ENCODE data around the gene NMNAT3.

The NMNAT3 gene

GRCh38 chr3:139574026-139574947 lies 103.5 kb downstream of the NMNAT3 start:
- no peak for DNase-seq

- no peak for DNase-seq
These were observed 104.7 kb downstream of the NMNAT3 start for GRCh38 chr3:139572847-139573672.

GRCh38 chr3:139571711-139572110 lies 106.1 kb downstream of the NMNAT3 start:
- DNase-seq, result no peak

GRCh38 chr3:139564294-139564861 lies 113.4 kb downstream of the NMNAT3 start:
- no peak for DNase-seq

GRCh38 chr3:139561959-139562676 lies 115.7 kb downstream of the NMNAT3 start:
- no peak for DNase-seq

GRCh38 chr3:139561255-139561817 lies 116.4 kb downstream of the NMNAT3 start:
- DNase-seq, result no peak

- DNase-seq, result no peak
These were observed 117.4 kb downstream of the NMNAT3 start for GRCh38 chr3:139560411-139560810.

GRCh38 chr3:139559541-139559940 lies 118.2 kb downstream of the NMNAT3 start:
- DNase-seq, result no peak

- no peak for DNase-seq
These were observed 119.2 kb downstream of the NMNAT3 start for GRCh38 chr3:139558351-139559266.

GRCh38 chr3:139557041-139557440 lies 120.7 kb downstream of the NMNAT3 start:
- no peak for DNase-seq

GRCh38 chr3:139555249-139555648 lies 122.5 kb downstream of the NMNAT3 start:
- no peak for DNase-seq

- no peak for DNase-seq
These were observed 123.1 kb downstream of the NMNAT3 start for GRCh38 chr3:139554628-139555027.

- DNase-seq, result no peak
These were observed 125.0 kb downstream of the NMNAT3 start for GRCh38 chr3:139552632-139553365.

- DNase-seq, result no peak
These were observed 129.0 kb downstream of the NMNAT3 start for GRCh38 chr3:139548801-139549200.

GRCh38 chr3:139547666-139548065 lies 130.1 kb downstream of the NMNAT3 start:
- no peak for DNase-seq

- DNase-seq, result no peak
These were observed 131.0 kb downstream of the NMNAT3 start for GRCh38 chr3:139546772-139547171.

GRCh38 chr3:139541532-139542288 lies 136.1 kb downstream of the NMNAT3 start:
- no peak for DNase-seq

- DNase-seq, result no peak
These were observed 136.9 kb downstream of the NMNAT3 start for GRCh38 chr3:139540651-139541531.

- DNase-seq, result no peak
These were observed 139.0 kb downstream of the NMNAT3 start for GRCh38 chr3:139538733-139539132.
